ENCODE measurements around the gene TFPI.

DNA sequence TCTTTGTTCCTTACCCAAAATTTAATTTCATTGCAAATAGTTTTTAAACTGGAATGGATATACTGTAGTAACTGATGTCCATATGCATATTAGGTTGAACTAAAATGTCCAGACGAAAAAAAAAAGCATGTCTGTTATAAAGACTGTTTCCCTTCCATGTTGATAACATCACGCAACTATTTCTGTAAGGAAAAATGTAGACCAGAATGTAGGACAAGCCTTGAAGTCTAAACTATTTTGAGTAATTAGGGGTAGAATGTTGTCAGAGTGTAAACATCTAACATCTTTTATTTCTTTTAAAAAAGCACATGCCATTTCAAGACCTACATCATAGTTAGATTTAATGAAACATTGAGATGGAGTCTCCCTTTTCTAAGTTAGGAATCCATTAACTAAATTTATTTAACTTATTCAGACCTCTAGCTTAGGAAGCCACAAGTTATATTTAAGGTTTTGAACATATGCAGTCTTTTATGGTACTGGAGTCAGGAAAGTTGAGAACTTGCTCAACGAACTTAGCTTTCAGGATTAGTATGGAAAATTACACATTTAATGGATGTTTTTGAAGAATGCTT lies 114.0 kb downstream of the TFPI start:
- TF ChIP-seq, protein P1, sequence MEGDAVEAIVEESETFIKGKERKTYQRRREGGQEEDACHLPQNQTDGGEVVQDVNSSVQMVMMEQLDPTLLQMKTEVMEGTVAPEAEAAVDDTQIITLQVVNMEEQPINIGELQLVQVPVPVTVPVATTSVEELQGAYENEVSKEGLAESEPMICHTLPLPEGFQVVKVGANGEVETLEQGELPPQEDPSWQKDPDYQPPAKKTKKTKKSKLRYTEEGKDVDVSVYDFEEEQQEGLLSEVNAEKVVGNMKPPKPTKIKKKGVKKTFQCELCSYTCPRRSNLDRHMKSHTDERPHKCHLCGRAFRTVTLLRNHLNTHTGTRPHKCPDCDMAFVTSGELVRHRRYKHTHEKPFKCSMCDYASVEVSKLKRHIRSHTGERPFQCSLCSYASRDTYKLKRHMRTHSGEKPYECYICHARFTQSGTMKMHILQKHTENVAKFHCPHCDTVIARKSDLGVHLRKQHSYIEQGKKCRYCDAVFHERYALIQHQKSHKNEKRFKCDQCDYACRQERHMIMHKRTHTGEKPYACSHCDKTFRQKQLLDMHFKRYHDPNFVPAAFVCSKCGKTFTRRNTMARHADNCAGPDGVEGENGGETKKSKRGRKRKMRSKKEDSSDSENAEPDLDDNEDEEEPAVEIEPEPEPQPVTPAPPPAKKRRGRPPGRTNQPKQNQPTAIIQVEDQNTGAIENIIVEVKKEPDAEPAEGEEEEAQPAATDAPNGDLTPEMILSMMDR (IDR thresholded peaks at IDR 0.05 in 2 of 3, conservative IDR thresholded peaks at IDR 0.05 in 1 of 3; ENCODE audit: control insufficient read depth in 2 of 3, extremely low read depth in 1 of 3, insufficient read depth in 1 of 3, low read depth in 3 of 3, low read length in 3 of 3): no peak
- TF ChIP-seq CREB1 (IDR thresholded peaks at IDR 0.05; ENCODE audit: low read depth): no peak
- TF ChIP-seq, protein P2, sequence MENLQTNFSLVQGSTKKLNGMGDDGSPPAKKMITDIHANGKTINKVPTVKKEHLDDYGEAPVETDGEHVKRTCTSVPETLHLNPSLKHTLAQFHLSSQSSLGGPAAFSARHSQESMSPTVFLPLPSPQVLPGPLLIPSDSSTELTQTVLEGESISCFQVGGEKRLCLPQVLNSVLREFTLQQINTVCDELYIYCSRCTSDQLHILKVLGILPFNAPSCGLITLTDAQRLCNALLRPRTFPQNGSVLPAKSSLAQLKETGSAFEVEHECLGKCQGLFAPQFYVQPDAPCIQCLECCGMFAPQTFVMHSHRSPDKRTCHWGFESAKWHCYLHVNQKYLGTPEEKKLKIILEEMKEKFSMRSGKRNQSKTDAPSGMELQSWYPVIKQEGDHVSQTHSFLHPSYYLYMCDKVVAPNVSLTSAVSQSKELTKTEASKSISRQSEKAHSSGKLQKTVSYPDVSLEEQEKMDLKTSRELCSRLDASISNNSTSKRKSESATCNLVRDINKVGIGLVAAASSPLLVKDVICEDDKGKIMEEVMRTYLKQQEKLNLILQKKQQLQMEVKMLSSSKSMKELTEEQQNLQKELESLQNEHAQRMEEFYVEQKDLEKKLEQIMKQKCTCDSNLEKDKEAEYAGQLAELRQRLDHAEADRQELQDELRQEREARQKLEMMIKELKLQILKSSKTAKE (IDR thresholded peaks at IDR 0.05; ENCODE audit: low read depth, poor library complexity, severe bottlenecking): no peak
- TF ChIP-seq CEBPB (IDR thresholded peaks at IDR 0.05; ENCODE audit: borderline replicate concordance in 1 of 2, low read depth in 2 of 2, low read length in 2 of 2): no peak
- TF ChIP-seq, protein P3, sequence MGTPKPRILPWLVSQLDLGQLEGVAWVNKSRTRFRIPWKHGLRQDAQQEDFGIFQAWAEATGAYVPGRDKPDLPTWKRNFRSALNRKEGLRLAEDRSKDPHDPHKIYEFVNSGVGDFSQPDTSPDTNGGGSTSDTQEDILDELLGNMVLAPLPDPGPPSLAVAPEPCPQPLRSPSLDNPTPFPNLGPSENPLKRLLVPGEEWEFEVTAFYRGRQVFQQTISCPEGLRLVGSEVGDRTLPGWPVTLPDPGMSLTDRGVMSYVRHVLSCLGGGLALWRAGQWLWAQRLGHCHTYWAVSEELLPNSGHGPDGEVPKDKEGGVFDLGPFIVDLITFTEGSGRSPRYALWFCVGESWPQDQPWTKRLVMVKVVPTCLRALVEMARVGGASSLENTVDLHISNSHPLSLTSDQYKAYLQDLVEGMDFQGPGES (IDR thresholded peaks at IDR 0.05): no peak
- no peak for TF ChIP-seq POLR2AphosphoS2 (IDR thresholded peaks at IDR 0.05; ENCODE audit: low read depth, low read length)
- no peak for TF ChIP-seq POLR2A (IDR thresholded peaks at IDR 0.05; ENCODE audit: low read depth, low read length)
- no peak for TF ChIP-seq SIN3A (IDR thresholded peaks at IDR 0.05; ENCODE audit: low read depth, low read length)
- no peak for TF ChIP-seq BMI1 (IDR thresholded peaks at IDR 0.05; ENCODE audit: borderline replicate concordance)
- no peak for TF ChIP-seq POLR2AphosphoS5 (IDR thresholded peaks at IDR 0.05; ENCODE audit: low read length)
- TF ChIP-seq HDGF (IDR thresholded peaks at IDR 0.05): no peak
- TF ChIP-seq ZNF384 (IDR thresholded peaks at IDR 0.05; ENCODE audit: borderline replicate concordance, low read depth, low read length): no peak
- no peak for TF ChIP-seq TAF1 (IDR thresholded peaks at IDR 0.05; ENCODE audit: borderline replicate concordance, low read depth, low read length)

All from GM12878 (cell line).